NB4 (cell line): ENCODE results near the gene SSX3.
"Not testable (repeated sequence)": the region's sequence is repeated elsewhere in the genome, so short reads cannot be mapped to it uniquely, and the experiment has no call there.

ENCODE experiments used
- POLR2A ChIP-seq: IDR thresholded peaks from 2 replicates; pipeline ENCODE4 v1.6.1; 2011; ENCODE audit warnings: mild to moderate bottlenecking; ENCODE audit not compliant: insufficient read length; ENCODE audit errors: extremely low read depth
- TF ChIP-seq, protein P1 (sequence below): IDR thresholded peaks from one replicate; pipeline ENCODE4 v1.5.1; 2012; ENCODE audit warnings: low read depth, low read length

DNA sequence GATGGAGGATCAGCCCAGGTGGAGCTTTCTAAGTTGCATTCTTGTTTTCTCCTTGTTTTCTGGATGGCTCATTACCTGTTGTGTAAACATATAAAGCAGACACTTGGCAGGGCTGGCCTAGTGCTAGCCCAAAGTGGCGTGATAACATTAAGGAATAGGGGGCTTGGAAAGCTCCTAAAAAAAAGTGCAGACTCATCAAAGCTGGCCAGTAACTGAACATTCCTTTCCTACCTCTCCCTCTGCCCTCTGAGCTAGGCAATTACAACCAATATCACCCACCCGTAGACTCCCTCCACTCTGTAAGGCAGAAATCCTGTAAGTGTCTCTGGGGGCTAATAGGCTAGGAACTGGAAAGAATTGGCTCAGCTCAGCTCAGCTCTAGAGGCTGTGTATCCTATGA lies 42.5 kb downstream of the SSX3 start:
- TF ChIP-seq, protein P1, sequence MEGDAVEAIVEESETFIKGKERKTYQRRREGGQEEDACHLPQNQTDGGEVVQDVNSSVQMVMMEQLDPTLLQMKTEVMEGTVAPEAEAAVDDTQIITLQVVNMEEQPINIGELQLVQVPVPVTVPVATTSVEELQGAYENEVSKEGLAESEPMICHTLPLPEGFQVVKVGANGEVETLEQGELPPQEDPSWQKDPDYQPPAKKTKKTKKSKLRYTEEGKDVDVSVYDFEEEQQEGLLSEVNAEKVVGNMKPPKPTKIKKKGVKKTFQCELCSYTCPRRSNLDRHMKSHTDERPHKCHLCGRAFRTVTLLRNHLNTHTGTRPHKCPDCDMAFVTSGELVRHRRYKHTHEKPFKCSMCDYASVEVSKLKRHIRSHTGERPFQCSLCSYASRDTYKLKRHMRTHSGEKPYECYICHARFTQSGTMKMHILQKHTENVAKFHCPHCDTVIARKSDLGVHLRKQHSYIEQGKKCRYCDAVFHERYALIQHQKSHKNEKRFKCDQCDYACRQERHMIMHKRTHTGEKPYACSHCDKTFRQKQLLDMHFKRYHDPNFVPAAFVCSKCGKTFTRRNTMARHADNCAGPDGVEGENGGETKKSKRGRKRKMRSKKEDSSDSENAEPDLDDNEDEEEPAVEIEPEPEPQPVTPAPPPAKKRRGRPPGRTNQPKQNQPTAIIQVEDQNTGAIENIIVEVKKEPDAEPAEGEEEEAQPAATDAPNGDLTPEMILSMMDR: not testable (repeated sequence)
- not testable (repeated sequence) for TF ChIP-seq POLR2A
